ENCODE results near the gene TMED6. TPM values are rescaled to one million over a fixed set of nuclear protein-coding genes. Genes with fewer than 3 reads are reported as not detected.

Gene TMED6
- total RNA-seq, 4 donors from 2014 or later, result not detected

- ATAC-seq (ENCODE audit: low FRiP score) (no peak), DNase-seq (ENCODE audit: low spot score) (no peak)
- no peak for TF ChIP-seq CTCF (IDR thresholded peaks at IDR 0.05)
These were observed 21.4 kb upstream of the TMED6 start for GRCh38 chr16:69373019-69373418.

- ATAC-seq (ENCODE audit: low FRiP score) (no peak), DNase-seq (ENCODE audit: low spot score) (no peak)
- no peak for TF ChIP-seq CTCF (IDR thresholded peaks at IDR 0.05)
These were observed 20.0 kb upstream of the TMED6 start for GRCh38 chr16:69371564-69371963.

GRCh38 chr16:69368866-69369265 is 17.3 kb upstream of the TMED6 start:
- TF ChIP-seq CTCF (IDR thresholded peaks at IDR 0.05), result no peak
- DNase-seq (ENCODE audit: low spot score), result no peak
- no peak for ATAC-seq (ENCODE audit: low FRiP score)

- TF ChIP-seq CTCF (IDR thresholded peaks at IDR 0.05), result no peak
- DNase-seq (ENCODE audit: low spot score) (no peak), ATAC-seq (ENCODE audit: low FRiP score) (peak; percentile 53)
These were observed 16.4 kb upstream of the TMED6 start for GRCh38 chr16:69367980-69368379.

GRCh38 chr16:69366431-69366830 is 14.8 kb upstream of the TMED6 start:
- ATAC-seq (ENCODE audit: low FRiP score) (no peak), DNase-seq (ENCODE audit: low spot score) (no peak)
- TF ChIP-seq CTCF (IDR thresholded peaks at IDR 0.05), result no peak

- no peak for DNase-seq (ENCODE audit: low spot score)
- TF ChIP-seq CTCF (IDR thresholded peaks at IDR 0.05), result no peak
- no peak for ATAC-seq (ENCODE audit: low FRiP score)
These were observed 14.3 kb upstream of the TMED6 start for GRCh38 chr16:69365901-69366300.

- TF ChIP-seq CTCF (IDR thresholded peaks at IDR 0.05), result no peak
- DNase-seq (ENCODE audit: low spot score), result no peak
- no peak for ATAC-seq (ENCODE audit: low FRiP score)
These were observed 12.5 kb upstream of the TMED6 start for GRCh38 chr16:69364088-69364487.
